HG02642 (cell line): ENCODE data around the gene DIAPH1.

Source experiments
- ATAC-seq: cut with Tn5 transposase; IDR thresholded peaks from one replicate; pipeline ENCODE4 v1.9.1; 2021; ENCODE audit warnings: mild to moderate bottlenecking; ENCODE audit not compliant: unreplicated experiment, poor library complexity

DIAPH1 gene

GRCh38 chr5:141489841-141490240 lies 129.0 kb downstream of the DIAPH1 start:
- no peak for ATAC-seq

DNA sequence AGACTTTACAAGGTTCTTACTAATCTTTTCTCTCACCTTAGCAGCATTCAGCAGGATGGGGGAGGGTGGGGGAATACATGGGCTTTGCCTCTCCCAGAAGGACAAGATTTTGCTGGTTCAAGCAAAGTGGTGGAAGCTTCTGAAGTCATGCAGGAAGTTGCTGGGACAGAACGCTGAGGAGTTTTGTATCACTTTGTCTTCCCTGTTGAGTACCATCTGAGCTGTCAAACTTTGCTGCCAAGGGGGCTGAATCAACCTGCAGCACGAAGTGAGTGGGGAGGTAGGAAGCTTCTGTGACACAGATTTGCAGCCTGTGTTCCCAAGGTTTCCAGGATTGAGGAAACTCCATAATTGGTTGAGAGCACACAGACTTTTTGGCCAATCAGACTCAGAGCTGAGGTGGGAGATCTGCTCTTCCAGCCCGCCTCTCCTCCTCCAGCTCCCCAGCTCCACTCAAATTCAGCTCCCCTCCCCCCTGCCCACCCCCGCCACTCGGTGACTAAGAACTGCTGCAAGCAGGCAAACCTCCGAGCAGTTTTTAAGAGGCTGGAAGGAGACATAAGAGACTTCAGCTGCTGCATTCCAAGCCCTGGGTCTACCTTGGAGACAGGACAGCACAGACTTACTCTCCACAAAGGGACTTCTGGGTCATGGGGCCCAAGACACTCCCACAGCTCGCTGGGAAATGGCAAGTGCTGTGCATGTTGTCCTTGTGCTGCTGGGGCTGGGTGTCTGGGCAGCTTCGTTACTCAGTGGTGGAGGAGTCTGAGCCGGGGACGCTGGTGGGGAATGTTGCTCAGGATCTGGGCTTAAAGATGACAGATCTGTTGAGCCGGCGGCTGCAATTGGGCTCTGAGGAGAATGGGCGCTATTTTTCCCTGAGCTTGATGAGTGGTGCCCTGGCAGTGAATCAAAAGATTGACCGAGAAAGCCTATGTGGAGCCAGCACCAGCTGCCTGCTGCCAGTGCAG lies 129.9 kb downstream of the DIAPH1 start, which contains the start of gene PCDHGC5:
Gene PCDHGC5, plus strand, starts transcription at position 491 of the 971 bp plus-strand sequence. Its CDS starts 160 bp downstream, at position 651.
- ATAC-seq: no peak

DNA sequence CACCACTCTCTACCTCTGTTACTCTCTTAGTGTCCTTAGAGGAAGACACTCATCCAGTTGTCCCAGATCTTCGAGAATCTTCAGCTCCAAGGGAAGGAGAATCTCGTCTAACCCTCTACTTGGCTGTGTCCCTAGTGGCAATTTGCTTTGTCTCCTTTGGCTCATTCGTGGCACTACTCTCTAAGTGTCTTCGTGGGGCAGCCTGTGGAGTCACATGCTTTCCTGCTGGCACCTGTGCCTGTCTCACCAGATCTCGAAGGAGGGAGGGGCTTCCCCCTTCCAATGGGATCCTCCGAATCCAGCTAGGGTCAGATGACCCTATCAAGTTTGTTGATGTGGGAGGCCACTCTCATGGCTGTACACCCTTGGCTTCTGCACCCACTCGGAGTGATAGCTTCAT lies 131.7 kb downstream of the DIAPH1 start:
- no peak for ATAC-seq

- no peak for ATAC-seq
Measured at GRCh38 chr5:141486091-141486490, 132.7 kb downstream of the DIAPH1 start.

DNA sequence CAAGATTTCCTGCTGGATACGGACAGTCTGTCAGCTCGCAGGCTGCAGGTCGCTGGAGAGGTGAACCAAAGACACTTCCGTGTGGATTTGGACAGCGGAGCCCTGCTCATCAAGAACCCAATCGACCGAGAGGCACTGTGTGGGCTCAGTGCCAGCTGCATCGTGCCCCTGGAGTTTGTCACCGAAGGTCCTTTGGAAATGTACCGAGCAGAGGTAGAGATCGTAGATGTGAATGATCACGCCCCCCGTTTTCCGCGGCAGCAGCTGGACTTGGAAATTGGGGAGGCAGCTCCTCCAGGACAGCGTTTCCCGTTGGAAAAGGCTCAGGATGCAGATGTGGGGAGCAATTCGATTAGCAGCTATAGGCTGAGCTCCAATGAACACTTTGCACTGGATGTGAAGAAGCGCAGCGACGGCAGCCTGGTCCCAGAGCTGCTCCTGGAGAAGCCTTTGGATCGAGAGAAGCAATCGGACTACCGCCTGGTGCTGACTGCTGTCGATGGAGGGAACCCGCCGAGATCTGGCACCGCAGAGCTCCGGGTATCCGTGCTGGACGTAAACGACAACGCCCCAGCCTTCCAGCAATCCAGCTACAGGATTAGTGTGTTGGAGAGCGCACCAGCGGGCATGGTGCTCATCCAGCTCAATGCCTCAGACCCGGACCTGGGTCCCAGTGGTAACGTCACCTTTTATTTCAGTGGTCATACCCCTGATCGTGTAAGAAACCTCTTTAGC lies 133.3 kb downstream of the DIAPH1 start:
- peak; percentile 10 for ATAC-seq

DNA sequence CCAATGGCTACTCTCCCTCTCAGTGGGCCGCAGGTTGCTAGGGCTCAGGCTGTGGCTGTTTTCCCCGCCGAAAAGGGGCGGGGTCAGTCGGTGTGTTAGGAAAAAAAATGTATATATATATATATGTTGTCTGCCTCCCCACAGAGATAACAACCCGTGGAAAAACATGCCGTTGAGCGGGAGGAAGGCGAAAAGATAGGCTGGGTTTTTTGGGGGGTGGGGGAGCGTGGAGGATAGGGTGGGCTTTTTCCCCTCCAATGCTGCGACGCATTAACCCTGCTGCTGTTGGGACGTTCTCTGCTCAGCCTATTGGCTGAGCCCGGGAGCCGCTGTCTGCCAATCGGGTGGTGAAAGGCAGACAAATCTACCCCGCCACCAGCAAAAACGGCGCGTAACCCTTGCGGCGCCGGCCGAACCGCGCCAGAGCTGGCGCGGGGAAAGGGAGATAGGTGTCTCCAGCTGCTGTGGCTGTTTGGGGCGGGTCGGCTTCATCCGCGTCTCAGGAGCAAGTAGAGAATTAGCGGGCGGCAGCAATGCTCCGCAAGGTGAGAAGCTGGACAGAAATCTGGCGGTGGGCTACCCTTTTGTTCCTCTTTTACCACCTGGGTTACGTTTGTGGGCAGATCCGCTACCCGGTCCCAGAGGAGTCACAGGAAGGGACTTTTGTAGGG lies 134.0 kb downstream of the DIAPH1 start, which contains the start of gene PCDHGC4:
Gene PCDHGC4, plus strand, starts transcription at position 390 of the 671 bp plus-strand sequence. Its CDS starts 144 bp downstream, at position 534.
- ATAC-seq: peak; percentile 49

DNA sequence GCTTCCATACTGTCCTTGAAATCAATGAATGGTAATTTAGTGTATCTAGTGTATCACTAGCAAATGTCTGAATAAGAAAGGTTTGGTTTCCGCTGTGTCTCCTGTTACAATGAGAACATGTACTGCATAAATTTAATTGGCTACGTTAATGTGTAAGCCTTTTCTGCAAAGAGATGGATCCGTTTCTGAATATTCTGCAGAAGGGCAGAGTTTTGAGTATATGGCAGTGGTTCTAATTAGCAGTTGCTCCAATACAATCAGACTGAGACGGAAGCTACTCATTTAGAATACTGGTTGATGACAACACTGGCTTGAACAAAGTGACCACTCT lies 134.5 kb downstream of the DIAPH1 start:
- ATAC-seq: no peak

DNA sequence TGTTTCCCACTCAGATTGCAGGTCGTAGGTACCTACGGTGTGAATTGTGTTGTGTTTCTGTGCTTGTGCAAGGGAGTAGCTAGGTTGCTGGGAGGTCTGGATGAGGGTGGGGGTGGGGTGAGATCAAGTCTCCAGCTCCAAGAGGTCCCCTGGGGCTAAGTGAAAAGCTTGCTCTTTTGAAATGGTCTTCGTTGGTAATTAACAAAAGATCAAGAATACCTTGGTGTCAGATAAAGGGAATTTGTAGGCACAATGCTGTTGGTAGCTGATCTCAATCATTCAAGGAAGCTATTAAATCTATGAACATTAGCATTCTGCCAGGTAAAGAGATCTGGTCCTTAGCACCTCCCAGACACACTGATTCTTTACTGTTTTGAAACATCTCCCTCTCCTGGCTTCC lies 134.9 kb downstream of the DIAPH1 start:
- ATAC-seq: no peak

DNA sequence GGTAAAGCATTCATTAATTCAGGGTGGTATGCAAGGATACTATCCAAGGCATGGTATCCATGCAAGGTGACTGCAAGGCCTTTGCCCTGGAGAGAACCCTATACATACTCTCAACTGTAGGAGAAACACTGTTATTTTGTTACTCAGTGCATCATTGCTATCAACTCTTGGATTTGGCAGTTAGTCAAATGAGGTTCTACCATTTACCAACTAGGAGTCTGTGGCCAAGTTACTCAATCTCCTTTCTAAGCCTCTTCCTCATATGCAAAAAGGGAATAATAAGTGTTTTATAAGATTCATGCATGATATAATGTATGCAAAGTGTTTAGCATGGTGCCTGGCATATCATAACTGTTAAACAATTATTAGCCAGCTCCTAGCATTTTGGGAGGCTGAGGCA lies 139.0 kb downstream of the DIAPH1 start:
- ATAC-seq: no peak

DNA sequence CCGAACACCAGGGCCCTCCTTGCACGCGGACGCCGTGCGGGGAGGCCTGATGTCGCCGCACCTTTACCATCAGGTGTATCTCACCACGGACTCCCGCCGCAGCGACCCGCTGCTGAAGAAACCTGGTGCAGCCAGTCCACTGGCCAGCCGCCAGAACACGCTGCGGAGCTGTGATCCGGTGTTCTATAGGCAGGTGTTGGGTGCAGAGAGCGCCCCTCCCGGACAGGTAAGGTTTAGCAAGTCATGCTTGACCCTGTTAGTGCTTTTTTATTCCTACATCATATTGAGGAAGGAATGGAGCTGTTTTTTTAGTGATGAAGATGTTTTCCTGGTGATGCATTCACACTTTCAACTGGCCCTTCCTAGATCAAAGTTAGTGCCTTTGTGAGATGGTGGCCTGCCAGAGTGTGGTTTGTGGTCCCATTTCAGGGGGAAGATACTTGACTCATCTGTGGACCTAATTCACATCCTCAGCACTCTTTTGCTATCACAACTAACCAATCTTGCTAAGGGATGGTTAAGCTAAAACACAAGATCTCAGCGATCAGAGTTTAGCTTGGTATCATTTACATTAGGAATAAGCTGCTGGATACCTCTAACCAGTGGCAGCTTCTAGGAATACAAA lies 140.4 kb downstream of the DIAPH1 start:
- ATAC-seq: no peak

GRCh38 chr5:141477815-141478214 lies 141.0 kb downstream of the DIAPH1 start:
- ATAC-seq: no peak

- no peak for ATAC-seq
Measured at GRCh38 chr5:141477044-141477575, 141.7 kb downstream of the DIAPH1 start.

DNA sequence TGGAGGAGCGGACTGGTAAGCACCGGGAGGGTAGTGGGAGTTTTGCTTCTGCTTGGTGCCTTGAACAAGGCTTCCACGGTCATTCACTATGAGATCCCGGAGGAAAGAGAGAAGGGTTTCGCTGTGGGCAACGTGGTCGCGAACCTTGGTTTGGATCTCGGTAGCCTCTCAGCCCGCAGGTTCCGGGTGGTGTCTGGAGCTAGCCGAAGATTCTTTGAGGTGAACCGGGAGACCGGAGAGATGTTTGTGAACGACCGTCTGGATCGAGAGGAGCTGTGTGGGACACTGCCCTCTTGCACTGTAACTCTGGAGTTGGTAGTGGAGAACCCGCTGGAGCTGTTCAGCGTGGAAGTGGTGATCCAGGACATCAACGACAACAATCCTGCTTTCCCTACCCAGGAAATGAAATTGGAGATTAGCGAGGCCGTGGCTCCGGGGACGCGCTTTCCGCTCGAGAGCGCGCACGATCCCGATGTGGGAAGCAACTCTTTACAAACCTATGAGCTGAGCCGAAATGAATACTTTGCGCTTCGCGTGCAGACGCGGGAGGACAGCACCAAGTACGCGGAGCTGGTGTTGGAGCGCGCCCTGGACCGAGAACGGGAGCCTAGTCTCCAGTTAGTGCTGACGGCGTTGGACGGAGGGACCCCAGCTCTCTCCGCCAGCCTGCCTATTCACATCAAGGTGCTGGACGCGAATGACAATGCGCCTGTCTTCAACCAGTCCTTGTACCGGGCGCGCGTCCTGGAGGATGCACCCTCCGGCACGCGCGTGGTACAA lies 142.5 kb downstream of the DIAPH1 start:
- peak; percentile 36 for ATAC-seq

- peak; percentile 98 for ATAC-seq
Measured at GRCh38 chr5:141475625-141476131, 143.1 kb downstream of the DIAPH1 start, which contains the start of gene PCDHGC3. PCDHGC3 (plus strand) TSS chr5:141475966; CDS start chr5:141476117, 151 bp downstream.

- ATAC-seq: no peak
Measured at GRCh38 chr5:141465351-141465750, 153.4 kb downstream of the DIAPH1 start.
